Uterus (tissue), 4 donors: Measurements from ENCODE around the gene KIRREL3. TPM values are rescaled to one million over a fixed set of nuclear protein-coding genes. Genes with fewer than 3 reads are reported as not detected.

Experiments used
- DNase-seq, 2 donors: peaks; one replicate each; pipeline ENCODE4 v3.0.0-alpha.2; 2019 to 2020
- H3K27ac ChIP-seq, 2 donors: fragments of 200-600 bp; sonication (generic); 1 replicate in 1 of 2; 2 replicates in 1 of 2; pipeline ENCODE4 v1.5.1; 2016 to 2018
- H3K27me3 ChIP-seq, 2 donors: fragments of 200-600 bp; sonication (generic); one replicate each; pipeline ENCODE4 v1.5.1; 2018 to 2019; ENCODE audit warnings: control low read depth in 1 of 2
- H3K36me3 ChIP-seq, 2 donors: fragments of 200-600 bp; sonication (generic); one replicate each; pipeline ENCODE4 v1.5.1; 2019; ENCODE audit warnings: control low read depth in 1 of 2
- H3K4me1 ChIP-seq, 2 donors: fragments of 200-600 bp; sonication (generic); one replicate each; pipeline ENCODE4 v1.5.1; 2018 to 2019; ENCODE audit warnings: control low read depth in 1 of 2
- H3K4me3 ChIP-seq, 2 donors: fragments of 200-600 bp; sonication (generic); 1 replicate in 1 of 2; 2 replicates in 1 of 2; pipeline ENCODE4 v1.5.1; 2018 to 2019; ENCODE audit warnings: mild to moderate bottlenecking in 1 of 2
- H3K9me3 ChIP-seq, 2 donors: fragments of 200-600 bp; sonication (generic); one replicate each; pipeline ENCODE4 v1.5.1; 2019; ENCODE audit warnings: control low read depth in 1 of 2
- CTCF ChIP-seq, 4 experiments: fragments of 200-600 bp in 2 of 4; fragments of 450-650 bp in 2 of 4; sonication (generic) in 2 of 4; IDR thresholded peaks; one replicate each; pipeline ENCODE4 v1.5.1; 2016 to 2019; ENCODE audit warnings: antibody characterized with exemption in 4 of 4, mild to moderate bottlenecking in 2 of 4, moderate library complexity in 1 of 4
- POLR2A ChIP-seq, 2 donors: fragments of 450-650 bp; IDR thresholded peaks; one replicate each; pipeline ENCODE4 v1.6.1; 2016; ENCODE audit warnings: antibody characterized with exemption in 2 of 2, mild to moderate bottlenecking in 1 of 2, moderate library complexity in 1 of 2
- intact Hi-C: fragments of 100-400 bp; cut with DNase I; formaldehyde crosslinking; loops from one replicate; pipeline ENCODE4 v1.15.1; 2023; ENCODE audit warnings: low total_unique reads
- total RNA-seq, 4 donors: library from RNA; depleted of rRNA in 3 of 4; stranded (reverse); fragments of >200 nt in 3 of 4; gene quantifications; one replicate each; pipeline versions ENCODE4 v1.1.0 to v1.2.4, GENCODE V29; 2014 to 2023
- donor health status: DM: yes; HTN: yes; CAD: no.

Gene KIRREL3
- total RNA-seq, 4 donors from 2014 or later, result 10.0 TPM; not detected in 3

- H3K4me3 ChIP-seq, result no peak overlapping the region
- H3K9me3 ChIP-seq, result no peaks in the 10 kb centered on the region
- no peaks in the 10 kb centered on the region for H3K36me3 ChIP-seq
- no peaks in the 10 kb centered on the region for H3K4me1 ChIP-seq
- no peak for TF ChIP-seq CTCF (IDR thresholded peaks at IDR 0.05)
- no peaks in the 10 kb centered on the region for H3K27me3 ChIP-seq
- H3K27ac ChIP-seq, result no peak overlapping the region
- DNase-seq, result no peak
- intact Hi-C loops, result no loop called here
Observed at GRCh38 chr11:126703662-126704061, 296.9 kb downstream of the KIRREL3 start.

- no peak for DNase-seq
- Histone ChIP-seq H3K27me3 (no peaks in the 10 kb centered on the region), H3K9me3 (no peaks in the 10 kb centered on the region), H3K27ac (no peak overlapping the region), H3K36me3 (no peaks in the 10 kb centered on the region), H3K4me1 (no peaks in the 10 kb centered on the region), H3K4me3 (no peak overlapping the region)
- TF ChIP-seq POLR2A (IDR thresholded peaks at IDR 0.05) (no peak), CTCF (IDR thresholded peaks at IDR 0.05) (no peak)
- intact Hi-C loops, result no loop called here
Observed at GRCh38 chr11:126702987-126703386, 297.6 kb downstream of the KIRREL3 start.

- intact Hi-C loops, result no loop called here
- Histone ChIP-seq H3K36me3 (no peaks in the 10 kb centered on the region), H3K4me3 (no peak overlapping the region), H3K27me3 (no peaks in the 10 kb centered on the region), H3K4me1 (no peaks in the 10 kb centered on the region), H3K27ac (no peak overlapping the region), H3K9me3 (no peaks in the 10 kb centered on the region)
- no peak for TF ChIP-seq POLR2A (IDR thresholded peaks at IDR 0.05)
- TF ChIP-seq CTCF (IDR thresholded peaks at IDR 0.05), result no peak
- no peak for DNase-seq
Observed at GRCh38 chr11:126702165-126702720, 298.3 kb downstream of the KIRREL3 start.

- Histone ChIP-seq H3K9me3 (no peaks in the 10 kb centered on the region), H3K27ac (no peak overlapping the region), H3K4me1 (no peaks in the 10 kb centered on the region), H3K27me3 (no peaks in the 10 kb centered on the region), H3K4me3 (no peak overlapping the region), H3K36me3 (no peaks in the 10 kb centered on the region)
- intact Hi-C loops, result no loop called here
- TF ChIP-seq CTCF (IDR thresholded peaks at IDR 0.05), result no peak
- no peak for TF ChIP-seq POLR2A (IDR thresholded peaks at IDR 0.05)
- no peak for DNase-seq
Observed at GRCh38 chr11:126701520-126701897, 299.1 kb downstream of the KIRREL3 start.

GRCh38 chr11:126700768-126701519 is 299.6 kb downstream of the KIRREL3 start:
- intact Hi-C loops, result no loop called here
- Histone ChIP-seq H3K36me3 (no peaks in the 10 kb centered on the region), H3K9me3 (no peaks in the 10 kb centered on the region), H3K27ac (no peak overlapping the region), H3K4me1 (no peaks in the 10 kb centered on the region), H3K4me3 (no peak overlapping the region), H3K27me3 (no peaks in the 10 kb centered on the region)
- no peak for DNase-seq
- TF ChIP-seq CTCF (IDR thresholded peaks at IDR 0.05) (no peak), POLR2A (IDR thresholded peaks at IDR 0.05) (no peak)
